NK-92 (cell line): ENCODE results near the gene TMEM37.

Source experiments
- DNase-seq: peaks from one replicate; lab custom pipeline; 2025; ENCODE audit not compliant: unreplicated experiment; lab: John Stamatoyannopoulos, UW

Gene TMEM37

DNA sequence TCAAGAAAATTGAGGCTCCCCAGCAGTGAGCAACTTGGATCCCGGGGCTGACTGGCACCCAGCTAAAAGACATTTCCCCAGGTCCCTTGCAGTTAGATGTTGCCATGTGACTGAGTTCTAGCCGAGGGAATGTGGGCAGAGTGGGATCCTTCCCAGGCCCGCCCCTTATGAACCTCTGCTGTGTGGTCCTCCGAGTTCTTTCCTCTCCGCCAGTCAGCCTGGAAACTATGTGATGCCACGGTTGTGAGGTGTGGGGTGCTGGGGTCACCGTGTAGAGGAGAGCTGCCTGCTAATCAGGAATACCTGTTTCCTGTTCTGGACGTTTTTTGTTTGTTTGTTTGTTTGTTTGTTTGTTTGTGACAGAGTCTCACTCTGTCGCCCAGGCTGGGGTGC lies 45.5 kb downstream of the TMEM37 start:
- no peak for DNase-seq

DNA sequence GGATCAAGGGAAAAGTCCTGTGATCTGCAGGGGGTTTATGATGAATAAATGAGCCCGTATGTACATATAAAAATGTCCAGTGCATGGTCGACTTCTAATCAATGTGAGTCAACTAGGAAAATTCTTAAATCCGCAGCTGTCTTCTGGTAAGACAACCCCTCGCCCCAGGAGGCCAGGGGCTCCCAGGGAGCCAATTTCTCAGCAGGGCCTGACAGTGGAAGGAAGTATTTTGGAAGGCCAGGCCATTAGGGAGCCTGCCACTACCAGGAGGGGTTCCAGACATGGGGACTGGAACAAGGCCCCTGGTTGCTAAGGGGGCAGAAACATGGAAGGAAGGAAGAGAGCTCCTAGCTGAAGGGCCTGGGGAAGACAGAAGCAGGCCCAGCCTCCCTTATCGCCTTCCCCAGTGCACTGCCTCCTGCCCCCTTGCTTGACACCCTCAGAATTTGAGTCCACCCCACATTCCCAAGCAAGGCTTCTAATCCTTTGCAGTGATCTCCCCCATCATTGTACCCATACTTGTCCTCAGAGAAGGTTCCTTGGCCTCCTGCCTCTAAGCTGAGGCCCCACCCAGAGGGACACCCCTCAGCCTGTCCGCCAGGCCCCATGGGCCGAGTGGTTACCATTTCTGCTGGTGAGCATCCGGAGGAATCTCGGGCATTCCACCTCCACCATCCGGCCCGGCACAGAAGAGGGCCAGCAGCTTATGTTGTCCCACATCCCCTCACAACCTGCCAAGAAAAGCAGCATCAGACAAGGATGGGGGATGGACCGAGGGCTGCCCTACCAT lies 46.7 kb downstream of the TMEM37 start:
- no peak for DNase-seq

DNA sequence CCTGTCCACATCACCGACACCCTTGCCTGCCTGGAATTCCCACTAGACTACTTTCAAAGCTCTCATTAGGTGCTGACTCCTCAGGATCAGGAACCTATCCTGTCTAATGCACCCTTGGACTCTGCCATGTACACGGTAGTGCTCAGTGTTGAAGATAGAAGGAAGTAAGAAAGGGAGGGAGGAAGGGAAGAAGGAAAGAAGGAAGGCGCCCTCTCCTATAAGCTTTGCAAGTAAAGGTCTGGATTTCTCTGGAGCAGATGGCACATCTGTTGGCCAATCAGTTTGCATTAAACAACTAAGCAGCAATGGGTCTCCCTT lies 47.3 kb downstream of the TMEM37 start:
- DNase-seq: no peak

DNA sequence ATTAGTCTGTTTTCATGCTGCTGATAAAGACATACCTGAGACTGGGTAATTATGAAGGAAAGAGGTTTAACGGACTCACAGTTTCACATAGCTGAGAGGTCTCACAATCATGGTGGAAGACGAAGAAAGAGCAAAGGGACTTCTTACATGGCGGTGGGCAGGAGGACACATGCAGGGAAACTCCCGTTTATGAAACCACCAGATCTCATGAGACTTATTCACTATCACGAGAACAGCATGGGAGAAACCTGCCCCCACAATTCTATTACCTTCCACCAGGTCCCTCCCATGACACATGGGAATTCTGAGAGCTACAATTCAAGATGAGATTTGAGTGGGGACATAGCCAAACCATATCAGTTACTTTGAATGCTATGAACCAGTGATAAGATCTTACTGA lies 48.5 kb downstream of the TMEM37 start:
- DNase-seq: no peak

DNA sequence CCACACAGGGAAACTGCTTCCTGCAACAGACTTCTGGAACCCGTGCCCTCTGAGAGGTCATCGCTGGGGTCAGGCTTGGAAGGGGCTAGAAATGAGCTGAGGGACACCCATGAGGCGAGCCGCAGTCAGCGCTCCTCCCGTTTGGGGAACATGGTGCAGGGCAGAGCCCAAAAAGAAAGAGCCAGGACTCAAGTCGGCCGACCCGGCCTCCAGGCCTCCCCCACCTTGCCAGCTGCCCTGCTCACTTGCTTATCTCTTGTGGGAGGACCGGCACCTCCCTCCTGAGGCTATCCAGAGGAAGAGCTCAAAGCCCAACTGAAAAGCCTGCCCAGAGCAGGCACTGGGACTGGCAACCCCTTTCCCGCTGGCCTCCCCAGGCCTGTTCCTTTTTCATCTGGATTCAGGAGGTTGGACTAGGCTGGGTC lies 49.1 kb downstream of the TMEM37 start:
- no peak for DNase-seq

DNA sequence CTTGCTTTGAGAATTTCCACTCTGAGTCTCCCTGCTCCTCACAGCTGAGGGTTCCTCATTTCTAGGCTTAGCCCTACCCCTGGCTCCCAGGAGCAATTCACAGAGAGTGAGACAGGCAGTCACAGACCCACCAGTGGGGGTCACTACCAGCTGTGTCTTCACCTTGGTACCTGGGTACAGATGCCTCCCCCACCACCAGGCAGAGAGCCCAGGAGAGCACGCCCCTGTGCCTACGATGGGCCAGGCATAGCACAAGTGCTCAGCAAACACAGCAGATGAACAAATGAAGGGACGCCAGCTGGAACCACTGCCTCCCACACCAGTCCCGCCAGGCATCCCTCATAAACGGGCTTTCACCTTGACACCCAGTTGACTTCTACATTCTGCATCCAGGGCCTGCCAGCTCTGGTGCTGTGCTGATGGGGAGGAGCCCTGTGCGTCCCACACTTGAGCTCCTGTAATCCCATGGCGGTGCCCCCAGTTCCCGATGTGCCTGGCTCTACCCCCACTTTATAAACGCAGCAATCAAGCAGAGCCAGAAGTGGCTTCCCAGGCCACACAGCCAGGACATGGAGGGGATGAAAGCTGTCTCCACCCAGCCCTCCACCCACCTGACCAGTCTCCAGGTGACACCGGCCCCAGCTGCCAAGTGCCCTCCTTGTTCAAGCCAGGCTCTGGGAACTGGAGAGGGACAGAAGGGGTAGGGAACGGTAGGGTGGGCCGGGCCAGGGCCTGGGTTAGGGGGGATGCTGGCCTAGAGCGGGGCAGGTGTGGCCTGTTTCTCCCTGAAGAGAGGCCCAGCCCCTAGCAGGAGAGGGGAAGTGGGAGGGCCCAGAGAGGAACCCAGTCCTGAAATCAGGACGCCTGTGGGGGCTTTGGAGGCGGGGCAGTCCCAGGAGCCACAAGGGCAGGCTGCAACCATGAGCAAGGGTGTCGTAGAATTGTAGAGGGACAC lies 50.1 kb downstream of the TMEM37 start:
- DNase-seq: no peak

DNA sequence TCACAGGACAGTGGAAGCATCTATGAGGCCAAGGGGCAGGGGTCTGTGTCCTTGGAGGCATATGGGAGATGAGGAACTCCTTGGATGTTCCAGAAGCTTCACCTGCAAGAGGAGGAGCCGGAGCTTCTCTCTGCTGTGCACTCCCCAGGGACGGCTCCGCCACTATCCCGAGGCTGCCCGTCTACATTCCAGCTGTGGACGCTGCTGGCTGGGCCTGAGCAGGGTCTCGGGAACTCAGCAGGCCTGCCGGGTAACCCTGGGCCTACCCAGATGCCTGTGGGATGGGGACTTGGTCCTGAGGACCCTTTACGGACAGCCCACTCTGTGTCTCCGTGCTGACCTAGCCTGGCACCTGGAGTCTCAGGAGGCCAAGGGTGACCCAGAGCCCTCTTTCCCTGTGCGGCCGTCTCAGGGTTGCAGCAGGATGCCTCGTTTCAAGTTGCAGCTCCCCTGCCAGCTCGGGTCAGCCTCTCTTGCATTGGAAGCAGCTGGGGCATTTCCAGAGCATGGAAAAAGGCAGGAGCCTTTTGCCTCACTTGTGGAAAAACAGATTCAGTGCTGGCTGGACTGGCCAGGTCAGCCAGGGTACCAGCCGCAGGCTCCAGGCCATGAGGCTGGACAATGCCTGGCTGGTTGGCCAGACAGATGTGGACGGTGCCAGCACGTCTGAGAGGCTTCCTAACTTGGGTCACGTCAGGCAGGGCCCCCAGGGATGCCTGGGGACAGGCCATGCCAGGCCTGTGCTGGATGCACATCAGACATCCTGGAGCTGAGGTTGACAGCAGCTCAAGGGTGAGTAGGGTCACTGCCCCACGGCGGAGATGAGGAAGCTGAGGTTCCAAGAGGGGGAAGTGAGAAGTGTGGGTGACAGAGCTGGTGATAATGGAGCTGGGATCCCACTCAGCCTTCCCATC lies 51.1 kb downstream of the TMEM37 start:
- DNase-seq: no peak

DNA sequence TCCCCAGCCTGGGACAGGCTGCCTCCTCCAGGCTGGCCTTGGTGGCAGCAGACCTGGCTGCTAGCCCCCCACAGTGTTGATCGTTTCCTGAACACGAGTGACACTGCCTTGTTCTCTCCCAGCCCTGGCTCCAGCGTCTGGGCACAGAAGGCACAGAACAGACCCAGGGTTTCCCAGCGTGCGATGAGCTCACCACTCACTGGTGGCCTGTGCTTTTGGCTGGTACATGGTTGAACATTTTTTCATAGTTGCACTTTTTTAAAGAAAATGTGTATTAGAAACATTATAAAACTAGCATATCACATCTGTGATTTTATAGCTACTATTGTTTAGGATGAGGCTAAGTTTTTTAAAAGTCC lies 51.7 kb downstream of the TMEM37 start:
- no peak for DNase-seq

DNA sequence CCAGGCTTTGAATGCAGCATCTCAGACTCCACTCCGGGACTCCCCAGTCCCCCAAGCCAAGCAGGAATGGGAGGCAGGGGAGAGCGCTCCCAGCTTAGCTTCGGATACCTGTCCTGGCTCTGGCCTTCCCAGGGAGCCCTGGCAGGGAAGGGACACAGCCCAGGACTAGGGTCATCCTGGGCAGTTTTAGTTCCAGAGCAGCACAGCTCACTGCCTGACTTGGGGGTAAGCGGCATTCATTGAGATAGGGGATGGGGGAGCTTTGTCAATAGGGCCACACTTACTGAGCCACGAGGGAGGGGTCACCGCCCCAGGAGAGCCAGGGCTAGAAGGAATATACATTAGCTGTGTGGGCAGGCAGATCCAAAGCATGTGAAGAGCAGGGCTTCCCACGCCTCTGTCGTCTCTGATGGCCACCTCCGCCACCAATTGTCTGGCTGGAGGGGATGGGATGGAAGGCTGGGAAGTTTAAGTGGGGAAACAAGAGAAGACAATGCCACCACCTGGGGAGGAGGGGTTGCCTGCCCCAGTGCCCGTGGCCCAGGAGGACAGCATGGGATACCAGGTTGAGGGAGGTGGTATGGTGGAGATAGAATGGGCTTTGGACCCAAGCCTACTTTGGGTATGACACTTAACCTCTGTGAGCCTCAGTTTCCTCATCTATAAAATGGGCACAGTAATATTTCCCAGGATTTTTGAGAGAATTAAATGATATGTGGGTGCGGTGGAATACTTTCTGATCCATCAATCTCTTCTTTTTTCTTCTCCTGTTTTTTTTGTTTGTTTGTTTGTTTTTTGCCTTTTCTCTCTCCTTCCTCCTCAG lies 52.5 kb downstream of the TMEM37 start:
- no peak for DNase-seq

DNA sequence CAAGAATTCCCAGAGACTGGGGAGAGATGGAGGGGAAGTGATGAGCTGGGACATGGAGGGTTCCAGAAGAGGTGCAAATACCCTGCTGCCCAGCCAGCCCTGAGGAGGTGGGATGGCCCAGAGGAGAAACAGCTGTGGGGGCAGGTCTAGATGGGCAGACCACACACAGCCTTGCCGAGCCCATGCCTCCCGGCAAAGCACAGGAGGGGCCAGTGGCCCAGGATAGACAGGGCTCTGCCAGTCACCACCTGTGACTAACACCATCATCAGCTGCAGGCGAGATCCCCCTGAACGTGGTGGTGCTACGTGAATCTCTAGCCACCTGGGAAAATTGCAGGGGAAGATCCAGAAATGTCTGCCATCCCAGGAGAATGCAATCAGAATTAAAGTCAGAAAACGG lies 53.2 kb downstream of the TMEM37 start:
- no peak for DNase-seq

DNA sequence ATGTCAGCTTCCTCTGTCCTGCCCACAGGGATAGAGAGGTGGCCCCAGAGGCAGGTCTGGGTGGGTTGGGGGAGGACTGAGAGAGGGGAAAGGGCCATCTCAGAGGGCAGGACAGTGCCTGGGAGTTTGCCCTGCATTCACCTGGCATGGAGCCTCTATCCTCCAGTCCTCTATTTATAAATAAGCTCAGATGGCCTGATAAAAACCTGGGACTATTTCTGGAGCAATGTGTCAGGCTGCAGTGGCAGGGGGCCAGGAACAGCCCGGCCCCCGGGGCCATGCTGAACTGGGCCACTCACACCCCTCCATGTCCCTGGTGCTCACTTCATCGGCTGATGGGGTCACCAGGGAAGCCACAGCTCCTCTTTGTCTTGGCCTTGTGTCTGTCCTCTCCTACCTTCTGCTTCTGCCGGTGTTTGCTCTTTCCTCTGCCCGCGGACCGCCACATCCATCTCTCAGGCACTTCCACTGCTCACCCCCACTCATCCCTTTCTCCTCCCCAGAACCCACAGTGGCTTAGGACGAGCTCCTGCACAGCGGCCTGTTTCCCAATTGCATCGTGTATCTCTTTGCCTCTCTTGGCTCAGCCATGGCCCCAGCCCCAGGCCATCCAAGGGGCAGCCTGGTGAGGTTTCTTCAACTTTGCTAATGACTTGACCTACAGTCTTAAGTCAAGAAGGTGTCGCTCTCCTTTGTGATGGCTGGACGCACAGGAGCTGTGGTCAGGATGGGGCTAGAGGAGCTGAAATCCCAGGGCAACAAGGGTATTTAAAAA lies 53.9 kb downstream of the TMEM37 start:
- no peak for DNase-seq

DNA sequence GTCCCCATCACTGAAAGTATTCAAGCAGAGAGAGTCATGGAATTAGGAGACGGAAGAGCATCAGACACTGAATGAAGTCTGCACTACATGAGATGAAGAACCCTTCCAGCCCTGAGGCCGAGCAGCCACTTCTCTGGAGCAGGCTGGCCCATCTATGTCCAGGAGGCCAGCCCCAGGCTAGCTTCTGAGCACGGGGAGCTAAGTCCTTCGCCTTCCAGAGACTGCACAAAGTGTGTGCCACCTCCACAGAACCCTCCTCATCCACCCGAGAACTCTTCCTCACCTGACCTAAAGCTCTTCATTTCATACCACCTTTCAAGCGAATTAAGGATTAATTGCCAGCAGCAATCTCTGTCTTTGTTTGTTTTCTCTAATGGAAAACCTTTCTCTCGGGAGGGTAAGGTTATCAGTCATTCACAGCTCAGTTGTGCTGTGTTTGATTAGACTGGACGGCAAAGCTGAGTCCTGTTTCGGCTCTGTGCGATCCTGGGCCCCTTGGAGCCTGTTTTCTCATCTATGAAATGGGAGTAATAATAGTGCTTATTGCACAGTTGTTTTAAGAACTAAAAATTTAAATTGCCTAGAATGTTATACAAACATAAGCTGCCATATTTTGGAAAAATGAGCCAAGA lies 54.7 kb downstream of the TMEM37 start:
- no peak for DNase-seq

DNA sequence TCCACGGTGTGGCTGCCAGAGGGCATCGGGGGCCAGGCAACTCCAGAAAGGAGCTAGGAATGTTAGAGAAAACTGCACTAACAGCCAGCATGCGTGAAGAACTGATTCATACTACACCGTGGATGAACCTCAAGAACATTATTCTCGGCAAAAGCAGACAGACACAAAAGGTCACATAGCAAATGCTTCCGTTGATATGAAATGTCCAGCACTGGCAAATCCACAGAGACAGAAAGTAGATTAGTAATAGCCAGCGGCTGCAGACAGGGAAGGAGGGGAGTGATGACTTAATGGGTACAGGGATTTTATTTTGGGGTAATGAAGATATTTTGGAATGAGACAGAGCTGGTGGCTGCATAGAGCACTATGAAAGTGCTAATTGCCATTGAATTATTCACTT lies 55.2 kb downstream of the TMEM37 start:
- no peak for DNase-seq

DNA sequence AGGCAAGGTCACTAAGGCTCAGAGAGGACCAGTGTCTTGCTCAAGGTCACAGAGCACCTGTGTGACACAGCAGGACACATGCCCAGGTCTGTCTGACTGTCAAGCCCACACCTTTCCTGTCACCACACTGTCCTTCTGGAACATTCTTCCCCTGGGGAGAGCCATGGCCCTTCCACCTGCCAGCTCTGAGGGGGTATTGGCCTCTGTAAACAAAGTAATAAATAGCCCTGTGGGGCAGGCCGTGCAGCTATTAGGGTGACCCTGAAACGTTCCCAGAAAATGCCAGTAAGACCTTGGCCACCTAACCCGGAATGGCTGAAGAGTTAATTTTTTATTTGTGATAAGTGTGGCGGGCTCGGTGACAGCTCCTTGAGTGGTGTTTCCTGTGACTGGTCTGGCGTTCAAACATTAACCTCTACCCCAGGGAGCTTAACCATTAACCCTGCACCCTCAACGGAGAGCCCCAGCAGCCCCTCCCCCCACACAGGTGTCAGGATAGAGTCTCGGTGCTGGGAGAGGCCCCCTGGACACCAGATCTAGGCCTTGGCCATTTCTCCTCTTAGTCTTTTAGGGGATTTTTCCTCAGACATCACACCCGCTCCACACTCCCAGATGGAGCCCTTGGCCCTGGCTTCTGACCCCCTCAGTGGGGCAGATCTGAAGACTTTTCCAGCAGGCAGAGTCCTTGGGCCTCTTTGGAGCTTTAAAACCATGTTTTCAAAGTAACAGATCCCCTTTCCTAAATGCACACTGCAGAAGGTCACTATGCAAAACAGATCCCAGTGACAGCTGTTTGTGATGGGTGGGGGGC lies 56.0 kb downstream of the TMEM37 start:
- DNase-seq: no peak
